ENCODE data around the gene USP54.

The USP54 gene

GRCh38 chr10:73459683-73460314 is 131.3 kb downstream of the USP54 start:
- H3K4me3 ChIP-seq (IDR thresholded peaks at IDR 0.05; ENCODE audit: insufficient read depth, low read depth, low read length), result no peak overlapping the region
- no peak overlapping the region for H3K4me2 ChIP-seq
- H2AFZ ChIP-seq (ENCODE audit: low read depth), result no peak overlapping the region
- H4K20me1 ChIP-seq (ENCODE audit: insufficient read depth), result no peaks in the 10 kb centered on the region
- TF ChIP-seq CTCF (conservative IDR thresholded peaks at IDR 0.05; ENCODE audit: low read depth, low read length), result no peak
- H3K27me3 ChIP-seq (ENCODE audit: insufficient read depth, low read depth), result no peaks in the 10 kb centered on the region
- no peak overlapping the region for H3K9ac ChIP-seq
- H3K79me2 ChIP-seq (ENCODE audit: insufficient read depth, low read depth), result no peaks in the 10 kb centered on the region
- no peaks in the 10 kb centered on the region for H3K4me1 ChIP-seq (ENCODE audit: low read depth, poor library complexity, severe bottlenecking)
- H3K27ac ChIP-seq, result no peak overlapping the region
- H3K36me3 ChIP-seq (ENCODE audit: insufficient read depth), result no peaks in the 10 kb centered on the region

GRCh38 chr10:73456187-73456890 is 134.8 kb downstream of the USP54 start:
- no peaks in the 10 kb centered on the region for H3K36me3 ChIP-seq (ENCODE audit: insufficient read depth)
- no peak overlapping the region for H3K4me2 ChIP-seq
- no peak overlapping the region for H2AFZ ChIP-seq (ENCODE audit: low read depth)
- no peak overlapping the region for H3K9ac ChIP-seq
- no peak overlapping the region for H3K27ac ChIP-seq
- H3K79me2 ChIP-seq (ENCODE audit: insufficient read depth, low read depth), result no peaks in the 10 kb centered on the region
- H4K20me1 ChIP-seq (ENCODE audit: insufficient read depth), result no peaks in the 10 kb centered on the region
- no peak overlapping the region for H3K4me3 ChIP-seq (IDR thresholded peaks at IDR 0.05; ENCODE audit: insufficient read depth, low read depth, low read length)
- no peak for TF ChIP-seq CTCF (conservative IDR thresholded peaks at IDR 0.05; ENCODE audit: low read depth, low read length)
- no peaks in the 10 kb centered on the region for H3K4me1 ChIP-seq (ENCODE audit: low read depth, poor library complexity, severe bottlenecking)
- H3K27me3 ChIP-seq (ENCODE audit: insufficient read depth, low read depth), result no peaks in the 10 kb centered on the region

- no peak overlapping the region for H3K9ac ChIP-seq
- H3K27me3 ChIP-seq (ENCODE audit: insufficient read depth, low read depth), result no peaks in the 10 kb centered on the region
- H2AFZ ChIP-seq (ENCODE audit: low read depth), result no peak overlapping the region
- H3K27ac ChIP-seq, result no peak overlapping the region
- H3K36me3 ChIP-seq (ENCODE audit: insufficient read depth), result no peaks in the 10 kb centered on the region
- H3K4me3 ChIP-seq (IDR thresholded peaks at IDR 0.05; ENCODE audit: insufficient read depth, low read depth, low read length), result no peak overlapping the region
- TF ChIP-seq CTCF (conservative IDR thresholded peaks at IDR 0.05; ENCODE audit: low read depth, low read length), result no peak
- no peak overlapping the region for H3K4me2 ChIP-seq
- no peaks in the 10 kb centered on the region for H3K4me1 ChIP-seq (ENCODE audit: low read depth, poor library complexity, severe bottlenecking)
- H4K20me1 ChIP-seq (ENCODE audit: insufficient read depth), result no peaks in the 10 kb centered on the region
- H3K79me2 ChIP-seq (ENCODE audit: insufficient read depth, low read depth), result no peaks in the 10 kb centered on the region
Measured at GRCh38 chr10:73449113-73449512, 142.0 kb downstream of the USP54 start.

- H3K4me1 ChIP-seq (ENCODE audit: low read depth, poor library complexity, severe bottlenecking), result no peaks in the 10 kb centered on the region
- no peak overlapping the region for H2AFZ ChIP-seq (ENCODE audit: low read depth)
- no peak overlapping the region for H3K9ac ChIP-seq
- no peak for TF ChIP-seq CTCF (conservative IDR thresholded peaks at IDR 0.05; ENCODE audit: low read depth, low read length)
- no peak overlapping the region for H3K4me2 ChIP-seq
- no peaks in the 10 kb centered on the region for H3K79me2 ChIP-seq (ENCODE audit: insufficient read depth, low read depth)
- H3K27ac ChIP-seq, result no peak overlapping the region
- H3K27me3 ChIP-seq (ENCODE audit: insufficient read depth, low read depth), result no peaks in the 10 kb centered on the region
- no peak overlapping the region for H3K4me3 ChIP-seq (IDR thresholded peaks at IDR 0.05; ENCODE audit: insufficient read depth, low read depth, low read length)
- H3K36me3 ChIP-seq (ENCODE audit: insufficient read depth), result no peaks in the 10 kb centered on the region
- no peaks in the 10 kb centered on the region for H4K20me1 ChIP-seq (ENCODE audit: insufficient read depth)
Measured at GRCh38 chr10:73448384-73448783, 142.8 kb downstream of the USP54 start.
